22Rv1 (cell line): ENCODE results near the gene ARHGAP23.

ENCODE experiments used
- CTCF ChIP-seq: fragments of 450-650 bp; IDR thresholded peaks from 2 replicates; pipeline ENCODE4 v1.5.1; 2017; ENCODE audit warnings: mild to moderate bottlenecking
- ZFX ChIP-seq: fragments of 450-650 bp; IDR thresholded peaks from 2 replicates; pipeline ENCODE4 v1.6.1; 2017; ENCODE audit warnings: antibody characterized with exemption, borderline replicate concordance

- TF ChIP-seq CTCF (no peak), ZFX (no peak)
Observed at GRCh38 chr17:38556239-38556638, 128.0 kb downstream of the ARHGAP23 start.
